Measurements from ENCODE around the gene ITPR1.

The ITPR1 gene

DNA sequence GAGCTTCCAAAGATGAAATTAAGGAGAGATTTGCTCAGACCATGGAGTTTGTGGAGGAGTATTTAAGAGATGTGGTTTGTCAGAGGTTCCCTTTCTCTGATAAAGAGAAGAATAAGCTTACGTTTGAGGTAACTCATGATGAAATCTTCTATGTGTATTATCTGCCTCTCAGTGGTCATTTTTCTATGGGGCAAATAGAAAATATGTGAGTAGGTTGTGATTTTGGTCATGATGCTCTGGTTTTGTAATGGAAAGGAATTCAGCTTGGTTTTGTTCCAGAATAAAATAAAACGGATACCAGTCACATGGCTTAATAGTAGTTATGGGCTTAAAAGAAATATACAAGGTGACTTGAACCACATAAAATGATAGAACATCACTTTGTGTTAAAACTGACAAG, 181.1 kb downstream of the ITPR1 start:
- no peak for DNase-seq (ENCODE audit: low spot score)
- Histone ChIP-seq H3K27ac (no peak overlapping the region), H3K4me3 (no peak overlapping the region)
- no peak for TF ChIP-seq CTCF (IDR thresholded peaks at IDR 0.05)

DNA sequence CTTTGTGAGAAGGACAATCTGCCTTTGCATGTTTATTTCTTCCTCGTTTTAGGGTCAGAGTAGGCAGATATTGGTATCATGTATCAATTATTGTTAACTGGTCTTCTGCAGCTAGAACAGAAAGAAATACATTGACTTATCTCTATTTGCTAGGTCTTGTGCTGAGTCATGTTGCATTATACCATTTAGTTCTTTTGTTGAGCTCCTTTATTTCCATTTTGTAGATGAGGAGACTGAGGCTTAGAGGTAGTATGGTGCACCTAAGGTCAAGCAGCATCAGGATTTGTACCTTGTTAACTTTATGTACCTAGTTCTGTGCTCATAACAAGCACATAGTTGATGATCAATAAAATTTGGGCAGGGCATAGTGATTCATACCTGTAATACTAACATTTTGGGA, 182.6 kb downstream of the ITPR1 start:
- no peak for TF ChIP-seq CTCF (IDR thresholded peaks at IDR 0.05)
- H3K27ac ChIP-seq = no peak overlapping the region

DNA sequence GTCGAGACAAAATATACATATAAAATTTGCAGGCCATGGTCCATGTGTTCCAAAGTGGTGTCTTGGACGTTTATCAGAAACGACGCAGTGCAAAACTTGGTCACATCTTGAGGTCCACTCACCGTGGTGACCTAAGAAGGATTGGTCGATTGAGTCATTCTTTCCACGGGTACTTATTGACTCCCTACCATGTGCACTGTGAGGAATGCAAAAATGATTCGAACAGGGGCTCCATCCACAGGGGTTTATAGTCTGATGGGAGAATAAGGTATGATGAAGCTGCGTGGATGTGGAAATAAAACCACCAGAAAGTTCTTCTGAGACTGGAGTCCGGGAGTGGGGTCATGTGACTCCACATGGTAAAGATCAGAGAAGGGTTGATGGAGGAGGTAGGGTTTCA, 185.2 kb downstream of the ITPR1 start:
- no peak overlapping the region for H3K4me3 ChIP-seq
- no peak for TF ChIP-seq CTCF (IDR thresholded peaks at IDR 0.05)
- no peak overlapping the region for H3K27ac ChIP-seq
- DNase-seq (ENCODE audit: low spot score) = no peak

More for the DNA sequence above, 182.6 kb downstream of the ITPR1 start:
- H3K4me3 ChIP-seq = no peak overlapping the region
- no peak for DNase-seq (ENCODE audit: low spot score)

DNA sequence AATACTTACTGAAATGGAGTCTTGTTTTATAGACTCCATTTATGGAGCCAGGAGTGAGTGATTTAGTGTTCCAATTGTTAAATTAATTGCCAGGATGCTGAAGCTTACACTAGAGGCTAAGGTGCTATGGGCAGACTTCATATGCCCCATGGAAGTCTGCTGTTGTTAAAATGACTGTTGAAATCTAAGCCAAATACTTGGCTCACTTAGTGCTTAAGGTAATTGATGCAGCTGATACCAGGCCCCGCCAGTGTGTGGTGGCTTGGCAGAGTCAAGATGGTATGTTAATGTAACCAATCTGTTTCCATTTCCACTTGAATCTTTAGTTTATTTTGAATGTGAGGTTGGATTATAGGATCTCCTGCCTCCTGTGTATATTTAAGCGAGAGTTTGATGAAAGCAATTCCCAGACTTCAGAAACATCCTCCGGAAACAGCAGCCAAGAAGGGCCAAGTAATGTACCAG, 187.1 kb downstream of the ITPR1 start:
- DNase-seq (ENCODE audit: low spot score) = no peak
- Histone ChIP-seq H3K27ac (no peak overlapping the region), H3K4me3 (no peak overlapping the region)
- no peak for TF ChIP-seq CTCF (IDR thresholded peaks at IDR 0.05)

- no peak for TF ChIP-seq CTCF (IDR thresholded peaks at IDR 0.05)
- Histone ChIP-seq H3K4me3 (no peak overlapping the region), H3K27ac (no peak overlapping the region)
- DNase-seq (ENCODE audit: low spot score) = no peak
Measured at GRCh38 chr3:4680871-4681300, 187.7 kb downstream of the ITPR1 start.

- Histone ChIP-seq H3K4me3 (no peak overlapping the region), H3K27ac (no peak overlapping the region)
- DNase-seq (ENCODE audit: low spot score) = no peak
- TF ChIP-seq CTCF (IDR thresholded peaks at IDR 0.05) = no peak
Measured at GRCh38 chr3:4681301-4681700, 188.2 kb downstream of the ITPR1 start.

- no peak for TF ChIP-seq CTCF (IDR thresholded peaks at IDR 0.05)
- no peak for DNase-seq (ENCODE audit: low spot score)
- Histone ChIP-seq H3K27ac (no peak overlapping the region), H3K4me3 (no peak overlapping the region)
Measured at GRCh38 chr3:4684117-4684516, 191.0 kb downstream of the ITPR1 start.
